ENCODE data around the gene FABP3.
"Not testable (repeated sequence)": the region's sequence is repeated elsewhere in the genome, so short reads cannot be mapped to it uniquely, and the experiment has no call there.

The FABP3 gene

DNA sequence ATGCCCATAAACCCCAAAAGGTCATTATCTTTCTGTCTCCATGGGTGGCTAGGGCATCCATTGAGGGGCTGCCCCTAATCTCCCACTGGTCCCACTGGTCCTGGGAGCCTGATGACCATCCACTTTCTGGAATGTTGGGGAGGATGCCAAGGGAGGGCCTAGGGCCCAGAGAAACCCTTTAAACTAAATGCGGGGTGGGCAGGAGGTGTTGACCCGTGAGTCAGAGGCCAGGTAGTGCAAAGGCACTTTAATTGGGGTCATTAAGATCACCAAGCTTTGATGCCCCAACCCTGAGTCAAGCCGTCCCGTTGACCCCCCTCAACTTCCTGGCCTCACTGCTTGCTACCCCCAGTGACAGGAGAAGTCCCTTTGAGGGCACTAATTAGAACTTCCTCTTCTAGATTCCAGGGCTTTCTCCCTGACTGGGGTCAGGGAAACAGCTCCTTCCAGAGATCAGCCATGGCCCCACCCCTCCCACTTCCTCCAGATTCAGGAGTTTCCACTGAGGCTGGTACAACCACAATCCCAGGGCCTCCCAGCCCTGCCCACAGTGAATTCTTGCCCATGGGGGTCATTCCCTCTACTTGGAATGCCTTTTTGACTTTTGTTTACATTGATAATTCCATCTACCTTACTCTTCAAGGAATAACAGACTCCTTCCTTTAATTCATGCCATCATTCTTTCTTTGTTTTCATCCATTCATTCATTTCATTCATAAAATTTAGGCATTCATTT, 24.7 kb upstream of the FABP3 start:
- DNase-seq: no peak

GRCh38 chr1:31396633-31397351, 23.9 kb upstream of the FABP3 start:
- no peak for DNase-seq

DNA sequence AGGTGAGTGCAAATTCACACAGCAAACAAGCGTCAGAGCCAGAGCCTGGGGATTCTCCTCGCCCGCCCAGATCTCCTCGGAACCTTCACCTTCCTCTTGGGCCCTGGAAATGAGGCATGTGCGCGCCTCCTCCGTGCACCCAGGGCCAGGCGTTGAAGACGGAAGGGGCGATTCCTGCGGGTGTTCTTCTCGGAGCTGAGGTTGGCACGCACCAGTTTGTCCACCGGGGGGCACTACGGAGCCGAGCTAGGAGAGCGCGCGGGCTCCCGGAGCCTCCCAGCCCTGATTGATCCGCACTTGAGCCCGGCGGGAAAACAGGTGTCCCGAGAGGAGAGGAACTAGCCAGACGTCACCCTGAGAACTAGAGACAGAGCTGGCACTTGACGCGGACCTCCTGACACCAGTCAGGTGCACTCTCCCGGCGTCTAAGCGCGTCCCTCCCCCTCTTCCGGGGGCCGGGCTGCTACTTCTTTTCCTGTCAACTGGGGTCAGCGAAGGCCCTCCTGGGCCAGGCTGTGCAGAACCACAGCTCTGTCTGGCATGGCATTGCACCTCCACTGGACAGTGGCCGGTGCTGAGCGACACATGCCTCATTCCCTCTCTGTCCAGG, 21.8 kb upstream of the FABP3 start:
- peak; percentile 51 for DNase-seq

DNA sequence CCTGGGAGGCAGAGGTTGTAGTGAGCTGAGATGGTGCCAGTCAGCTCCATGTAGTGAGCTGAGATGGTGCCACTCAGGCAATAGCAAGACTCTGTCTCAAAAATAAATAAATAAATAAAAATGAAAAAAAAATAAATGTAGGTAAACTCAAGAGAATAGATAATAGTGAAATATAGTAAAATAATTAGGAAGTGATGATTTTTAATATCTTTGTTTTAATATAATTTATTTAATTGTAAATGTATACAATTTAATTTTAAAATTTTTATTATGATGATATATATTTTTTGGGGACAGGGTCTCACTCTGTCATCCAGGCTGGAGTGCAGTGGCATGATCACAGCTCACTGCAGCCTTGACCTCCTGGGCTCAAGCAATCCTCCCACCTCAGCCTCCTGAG, 20.6 kb upstream of the FABP3 start:
- DNase-seq: no peak

- DNase-seq: no peak
These were observed 17.2 kb upstream of the FABP3 start for GRCh38 chr1:31390071-31390470.

DNA sequence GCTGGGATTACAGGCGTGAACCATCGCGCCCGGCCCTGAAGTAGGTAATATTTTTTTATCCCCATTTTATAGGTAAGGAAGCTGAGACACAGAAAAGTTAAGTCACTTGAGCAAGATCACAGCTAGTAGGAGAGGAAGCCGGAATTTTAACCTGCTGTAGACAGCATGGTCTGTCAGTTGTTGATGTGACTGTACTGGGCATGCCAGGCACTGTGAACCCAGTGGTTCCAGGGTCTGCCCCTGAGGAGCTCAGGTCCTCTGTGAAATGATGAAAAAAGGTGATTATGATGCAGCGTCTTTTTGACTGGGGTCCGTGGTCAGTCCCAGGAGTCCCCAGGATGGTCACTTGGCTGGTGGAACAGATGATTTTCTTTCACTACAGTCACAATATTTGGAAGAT, 16.7 kb upstream of the FABP3 start:
- DNase-seq: no peak

DNA sequence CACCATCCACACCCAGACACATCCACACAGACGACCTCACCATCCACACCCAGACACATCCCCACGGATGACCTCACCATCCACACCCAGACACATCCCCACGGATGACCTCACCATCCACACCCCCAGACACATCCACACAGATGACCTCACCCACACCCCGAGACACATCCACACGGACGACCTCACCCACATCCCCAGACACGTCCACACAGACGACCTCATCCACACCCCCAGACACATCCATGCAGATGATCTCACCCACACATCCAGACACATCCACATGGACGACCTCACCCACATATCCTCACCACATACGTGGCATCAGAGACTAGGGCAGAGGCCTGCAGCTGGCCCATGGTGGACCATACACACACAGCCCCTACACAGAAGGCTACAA, 14.7 kb upstream of the FABP3 start:
- no peak for DNase-seq

- not testable (repeated sequence) for DNase-seq
These were observed 13.8 kb upstream of the FABP3 start for GRCh38 chr1:31386576-31387243.

GRCh38 chr1:31383967-31384366, 11.1 kb upstream of the FABP3 start:
- DNase-seq: no peak

DNA sequence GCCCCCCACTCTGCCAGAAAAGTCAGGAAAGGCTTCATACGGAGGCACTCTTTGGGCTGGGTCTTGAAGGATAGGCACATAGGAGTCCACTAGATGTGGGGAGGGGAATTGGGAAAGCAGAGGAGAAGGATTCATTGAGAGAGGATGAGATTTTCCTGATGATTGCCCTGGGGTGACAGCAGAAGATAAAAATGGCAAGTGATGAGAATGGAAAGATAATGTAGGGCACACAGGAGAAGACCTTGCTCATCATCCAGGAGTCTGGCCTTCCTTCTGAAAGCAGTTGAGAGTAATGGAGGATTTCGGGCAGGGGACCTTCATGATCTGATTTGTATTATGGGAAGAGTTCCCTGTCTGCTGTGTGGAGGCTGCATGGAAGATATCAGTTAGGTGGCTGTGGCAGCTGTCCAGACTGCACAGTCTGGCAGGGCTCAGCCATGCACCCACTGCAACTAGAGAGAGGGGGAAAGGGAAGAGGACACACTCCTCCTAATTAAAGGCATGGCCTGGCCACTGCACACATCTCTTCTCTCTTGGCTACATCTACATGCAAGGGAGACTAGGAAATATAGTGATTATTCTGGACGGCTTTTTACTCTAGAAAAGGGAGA, 9.6 kb upstream of the FABP3 start:
- no peak for DNase-seq

GRCh38 chr1:31381394-31382294, 8.8 kb upstream of the FABP3 start:
- DNase-seq: no peak

DNA sequence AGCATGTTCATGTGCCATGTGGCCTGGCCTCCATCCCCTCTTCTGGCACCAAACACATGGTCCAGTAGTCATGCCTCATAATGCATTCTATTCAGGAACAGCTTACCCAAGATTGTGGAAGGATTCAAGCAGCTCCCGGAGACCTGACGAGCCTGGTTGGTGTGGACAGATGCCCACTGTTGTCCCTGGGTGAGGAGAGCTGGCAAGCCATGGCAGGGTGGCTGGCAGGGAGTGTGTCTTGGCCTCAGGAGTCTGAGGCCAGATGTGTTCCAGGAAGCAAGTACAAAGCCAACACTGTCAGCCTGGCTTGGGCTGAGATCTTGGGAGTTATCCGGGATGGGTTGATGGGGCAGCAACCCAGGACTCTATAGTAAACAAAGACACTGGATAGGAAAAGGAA, 7.3 kb upstream of the FABP3 start:
- no peak for DNase-seq

GRCh38 chr1:31378001-31378400, 5.1 kb upstream of the FABP3 start:
- no peak for DNase-seq

DNA sequence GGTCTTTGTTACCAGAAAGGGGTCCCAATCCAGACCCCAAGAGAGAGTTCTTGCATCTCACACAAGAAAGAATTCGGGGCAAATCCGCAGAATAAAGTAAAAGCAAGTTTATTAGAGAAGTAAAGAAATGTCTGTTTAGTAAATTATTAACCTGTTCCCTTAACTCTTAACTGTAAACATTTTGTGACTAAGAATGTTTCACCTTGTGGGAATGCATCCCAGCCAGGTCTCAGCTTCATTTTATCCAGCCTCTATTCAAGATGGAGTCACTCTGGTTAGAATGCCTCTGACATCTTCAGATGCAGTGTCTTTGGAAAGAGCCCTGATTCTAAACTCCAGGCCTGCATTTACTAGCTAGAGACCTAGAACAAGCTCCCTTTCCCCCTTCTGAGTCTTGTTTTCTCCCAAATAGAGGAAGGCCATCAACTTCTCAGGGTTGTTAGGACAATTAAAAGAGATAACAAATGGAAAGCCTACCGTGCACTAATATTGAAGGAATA, 4.5 kb upstream of the FABP3 start:
- no peak for DNase-seq

DNA sequence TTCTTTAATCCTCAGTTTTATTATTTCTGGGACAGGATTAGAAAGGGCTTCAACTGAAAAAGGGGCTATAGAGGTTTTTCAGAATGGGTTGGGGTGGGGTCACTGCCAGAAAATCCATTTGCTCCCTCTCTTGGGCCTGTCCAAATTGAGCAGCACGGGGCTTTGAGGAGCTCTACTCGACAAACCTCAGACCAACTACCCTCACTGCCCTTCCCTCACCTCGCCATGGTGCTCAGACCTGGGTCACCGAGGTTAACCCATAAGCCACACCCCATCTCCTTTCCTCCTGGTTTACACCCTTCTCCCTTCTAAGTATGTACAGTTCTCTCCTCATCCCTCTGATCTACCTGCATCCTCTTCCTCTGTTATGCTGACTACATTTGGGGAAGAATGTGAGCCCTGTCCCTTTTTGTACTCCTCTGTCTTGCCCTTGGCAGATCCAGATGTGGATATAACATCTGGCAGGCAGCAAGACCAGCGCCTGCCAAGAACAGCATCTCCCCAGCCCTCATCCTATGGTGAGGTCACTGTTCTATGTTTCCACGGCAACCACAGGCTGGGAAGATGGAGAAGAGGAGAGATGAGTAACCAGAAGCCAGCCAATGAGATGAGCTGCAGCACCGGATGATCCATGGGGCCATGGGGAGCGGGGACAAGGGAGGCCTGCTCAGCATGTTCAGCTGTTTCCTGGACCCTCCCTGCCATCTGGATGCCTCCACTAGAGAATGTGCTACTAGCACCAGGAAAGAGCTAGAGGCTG, 3.7 kb upstream of the FABP3 start:
- DNase-seq: no peak

- no peak for DNase-seq
These were observed 1.8 kb upstream of the FABP3 start for GRCh38 chr1:31374511-31375196.

DNA sequence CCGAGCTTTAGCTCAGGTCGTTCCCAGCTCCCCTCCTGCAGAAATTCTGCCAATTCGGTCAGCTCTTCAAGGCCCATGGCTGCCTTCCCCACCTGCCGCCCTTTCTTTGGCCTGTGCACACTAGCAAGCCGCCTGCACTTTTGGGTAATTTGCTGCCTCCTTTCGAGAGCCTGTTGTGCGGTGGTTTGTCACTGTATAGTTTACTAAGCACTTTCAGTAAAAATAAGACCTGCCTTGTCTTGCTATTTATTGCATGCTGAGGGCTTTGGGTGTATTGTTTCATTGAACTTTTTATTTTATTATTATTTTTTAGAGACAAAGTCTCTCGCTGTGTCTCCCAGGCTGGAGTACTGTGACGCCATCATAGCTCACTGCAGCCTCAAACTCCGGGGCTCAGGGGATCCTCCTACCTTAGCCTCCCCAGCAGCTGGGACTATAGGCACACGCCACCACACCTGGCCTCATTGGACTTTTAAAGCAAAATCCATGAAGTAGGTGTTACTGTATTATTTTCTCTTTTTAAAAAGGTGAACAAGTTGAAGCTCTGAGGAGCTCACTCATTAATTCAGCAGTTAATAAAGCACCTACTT, 1.1 kb upstream of the FABP3 start:
- no peak for DNase-seq

GRCh38 chr1:31372751-31373055, 173 bp downstream of the FABP3 start:
- no peak for DNase-seq

DNA sequence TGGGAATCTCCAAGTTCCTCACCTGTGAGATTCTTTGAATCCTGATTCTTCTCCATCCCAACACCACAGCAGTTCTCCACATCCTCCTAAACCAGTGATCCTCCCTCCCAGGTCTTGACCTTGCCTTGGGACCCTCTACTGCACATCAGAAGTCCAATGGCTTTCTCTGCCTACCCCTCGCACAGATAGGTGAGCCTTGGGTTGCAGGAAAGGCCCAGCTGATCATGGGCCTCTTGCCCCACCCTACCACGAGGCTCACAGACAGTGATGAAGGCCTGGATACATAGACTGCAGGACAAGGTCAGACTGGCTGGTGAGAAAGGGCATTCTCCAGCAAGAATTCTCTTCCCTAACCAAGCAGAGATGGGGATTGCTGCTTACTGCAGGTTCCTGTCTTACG, 825 bp downstream of the FABP3 start:
- DNase-seq: no peak

All from KG1 (cell line).